Measurements from ENCODE around the gene KIF26B. TPM values are rescaled to one million over a fixed set of nuclear protein-coding genes. Genes with fewer than 3 reads are reported as not detected.

KIF26B gene
- total RNA-seq, 1 experiment from 2014 or later = 1.2 TPM

DNA sequence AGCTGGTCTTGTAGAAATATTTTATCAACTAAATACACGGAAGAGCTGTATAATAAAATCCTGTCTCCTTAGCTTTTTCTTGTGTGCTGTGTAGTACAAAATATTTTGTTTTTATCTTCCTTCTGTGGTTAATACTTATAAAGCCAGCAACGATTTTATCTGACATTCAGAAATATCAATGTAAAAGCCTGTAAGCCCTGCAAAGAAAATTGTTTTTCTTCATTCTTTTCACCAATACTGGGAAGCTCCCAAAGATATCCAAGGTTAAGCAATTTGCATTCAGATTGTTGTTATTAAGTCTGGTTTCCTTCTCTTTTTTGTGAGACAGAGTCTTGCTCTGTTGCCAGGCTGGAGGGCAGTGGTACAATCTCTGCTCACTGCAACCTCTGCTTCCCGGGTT is 38.0 kb upstream of the KIF26B start (continued):
- TF ChIP-seq, protein P1, sequence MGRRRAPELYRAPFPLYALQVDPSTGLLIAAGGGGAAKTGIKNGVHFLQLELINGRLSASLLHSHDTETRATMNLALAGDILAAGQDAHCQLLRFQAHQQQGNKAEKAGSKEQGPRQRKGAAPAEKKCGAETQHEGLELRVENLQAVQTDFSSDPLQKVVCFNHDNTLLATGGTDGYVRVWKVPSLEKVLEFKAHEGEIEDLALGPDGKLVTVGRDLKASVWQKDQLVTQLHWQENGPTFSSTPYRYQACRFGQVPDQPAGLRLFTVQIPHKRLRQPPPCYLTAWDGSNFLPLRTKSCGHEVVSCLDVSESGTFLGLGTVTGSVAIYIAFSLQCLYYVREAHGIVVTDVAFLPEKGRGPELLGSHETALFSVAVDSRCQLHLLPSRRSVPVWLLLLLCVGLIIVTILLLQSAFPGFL (CRISPR knock-in tag; IDR thresholded peaks at IDR 0.05; ENCODE audit: borderline replicate concordance) = no peak

DNA sequence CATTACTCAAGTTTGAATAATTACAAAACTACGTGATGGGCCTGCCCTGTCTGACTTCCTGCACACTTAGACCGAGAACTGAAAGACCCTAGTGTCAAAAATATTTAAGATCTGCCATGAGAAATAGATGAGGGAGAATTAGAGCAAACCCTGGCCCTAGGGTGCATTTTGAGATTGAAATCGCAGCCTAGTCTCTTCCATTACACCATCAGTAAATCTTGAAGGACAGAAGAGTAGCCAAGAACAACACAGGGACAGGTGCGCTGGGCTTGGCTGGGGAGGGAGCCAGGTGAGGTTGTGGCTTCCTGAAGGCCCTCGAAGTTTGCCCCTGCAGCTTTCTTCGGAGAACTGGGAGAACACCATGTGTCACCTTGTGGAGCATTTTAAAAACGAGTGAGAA is 36.7 kb upstream of the KIF26B start:
- H3K27me3 Mint-ChIP-seq (ENCODE audit: low read depth) = no peaks in the 10 kb centered on the region
- DNase-seq (ENCODE audit: low spot score) (no peak), ATAC-seq (no peak)
- no peaks in the 10 kb centered on the region for H3K9me3 Mint-ChIP-seq
- no peak overlapping the region for H3K4me3 Mint-ChIP-seq
- H3K36me3 Mint-ChIP-seq = no peaks in the 10 kb centered on the region
- no peak overlapping the region for H3K27ac Mint-ChIP-seq
- TF ChIP-seq, protein P2, sequence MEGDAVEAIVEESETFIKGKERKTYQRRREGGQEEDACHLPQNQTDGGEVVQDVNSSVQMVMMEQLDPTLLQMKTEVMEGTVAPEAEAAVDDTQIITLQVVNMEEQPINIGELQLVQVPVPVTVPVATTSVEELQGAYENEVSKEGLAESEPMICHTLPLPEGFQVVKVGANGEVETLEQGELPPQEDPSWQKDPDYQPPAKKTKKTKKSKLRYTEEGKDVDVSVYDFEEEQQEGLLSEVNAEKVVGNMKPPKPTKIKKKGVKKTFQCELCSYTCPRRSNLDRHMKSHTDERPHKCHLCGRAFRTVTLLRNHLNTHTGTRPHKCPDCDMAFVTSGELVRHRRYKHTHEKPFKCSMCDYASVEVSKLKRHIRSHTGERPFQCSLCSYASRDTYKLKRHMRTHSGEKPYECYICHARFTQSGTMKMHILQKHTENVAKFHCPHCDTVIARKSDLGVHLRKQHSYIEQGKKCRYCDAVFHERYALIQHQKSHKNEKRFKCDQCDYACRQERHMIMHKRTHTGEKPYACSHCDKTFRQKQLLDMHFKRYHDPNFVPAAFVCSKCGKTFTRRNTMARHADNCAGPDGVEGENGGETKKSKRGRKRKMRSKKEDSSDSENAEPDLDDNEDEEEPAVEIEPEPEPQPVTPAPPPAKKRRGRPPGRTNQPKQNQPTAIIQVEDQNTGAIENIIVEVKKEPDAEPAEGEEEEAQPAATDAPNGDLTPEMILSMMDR (IDR thresholded peaks at IDR 0.05) = no peak
- TF ChIP-seq, protein P3, sequence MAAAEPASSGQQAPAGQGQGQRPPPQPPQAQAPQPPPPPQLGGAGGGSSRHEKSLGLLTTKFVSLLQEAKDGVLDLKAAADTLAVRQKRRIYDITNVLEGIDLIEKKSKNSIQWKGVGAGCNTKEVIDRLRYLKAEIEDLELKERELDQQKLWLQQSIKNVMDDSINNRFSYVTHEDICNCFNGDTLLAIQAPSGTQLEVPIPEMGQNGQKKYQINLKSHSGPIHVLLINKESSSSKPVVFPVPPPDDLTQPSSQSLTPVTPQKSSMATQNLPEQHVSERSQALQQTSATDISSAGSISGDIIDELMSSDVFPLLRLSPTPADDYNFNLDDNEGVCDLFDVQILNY (CRISPR knock-in tag; IDR thresholded peaks at IDR 0.05) = no peak
- TF ChIP-seq ZNF396 (CRISPR knock-in tag; IDR thresholded peaks at IDR 0.05; ENCODE audit: borderline replicate concordance) (no peak), ZNF138 (CRISPR knock-in tag; conservative IDR thresholded peaks at IDR 0.05) (no peak), ELF4 (CRISPR knock-in tag; IDR thresholded peaks at IDR 0.05; ENCODE audit: low read depth) (no peak), JUN (CRISPR knock-in tag; IDR thresholded peaks at IDR 0.05) (no peak), ETV6 (CRISPR knock-in tag; IDR thresholded peaks at IDR 0.05) (no peak), TEAD1 (CRISPR knock-in tag; IDR thresholded peaks at IDR 0.05) (no peak), ZNF317 (CRISPR knock-in tag; IDR thresholded peaks at IDR 0.05; ENCODE audit: borderline replicate concordance, low read depth) (no peak)
- TF ChIP-seq, protein P4, sequence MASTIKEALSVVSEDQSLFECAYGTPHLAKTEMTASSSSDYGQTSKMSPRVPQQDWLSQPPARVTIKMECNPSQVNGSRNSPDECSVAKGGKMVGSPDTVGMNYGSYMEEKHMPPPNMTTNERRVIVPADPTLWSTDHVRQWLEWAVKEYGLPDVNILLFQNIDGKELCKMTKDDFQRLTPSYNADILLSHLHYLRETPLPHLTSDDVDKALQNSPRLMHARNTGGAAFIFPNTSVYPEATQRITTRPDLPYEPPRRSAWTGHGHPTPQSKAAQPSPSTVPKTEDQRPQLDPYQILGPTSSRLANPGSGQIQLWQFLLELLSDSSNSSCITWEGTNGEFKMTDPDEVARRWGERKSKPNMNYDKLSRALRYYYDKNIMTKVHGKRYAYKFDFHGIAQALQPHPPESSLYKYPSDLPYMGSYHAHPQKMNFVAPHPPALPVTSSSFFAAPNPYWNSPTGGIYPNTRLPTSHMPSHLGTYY (CRISPR knock-in tag; IDR thresholded peaks at IDR 0.05) = no peak
- TF ChIP-seq, protein P5, sequence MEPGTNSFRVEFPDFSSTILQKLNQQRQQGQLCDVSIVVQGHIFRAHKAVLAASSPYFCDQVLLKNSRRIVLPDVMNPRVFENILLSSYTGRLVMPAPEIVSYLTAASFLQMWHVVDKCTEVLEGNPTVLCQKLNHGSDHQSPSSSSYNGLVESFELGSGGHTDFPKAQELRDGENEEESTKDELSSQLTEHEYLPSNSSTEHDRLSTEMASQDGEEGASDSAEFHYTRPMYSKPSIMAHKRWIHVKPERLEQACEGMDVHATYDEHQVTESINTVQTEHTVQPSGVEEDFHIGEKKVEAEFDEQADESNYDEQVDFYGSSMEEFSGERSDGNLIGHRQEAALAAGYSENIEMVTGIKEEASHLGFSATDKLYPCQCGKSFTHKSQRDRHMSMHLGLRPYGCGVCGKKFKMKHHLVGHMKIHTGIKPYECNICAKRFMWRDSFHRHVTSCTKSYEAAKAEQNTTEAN (CRISPR knock-in tag; IDR thresholded peaks at IDR 0.05) = no peak
- TF ChIP-seq, protein P6, sequence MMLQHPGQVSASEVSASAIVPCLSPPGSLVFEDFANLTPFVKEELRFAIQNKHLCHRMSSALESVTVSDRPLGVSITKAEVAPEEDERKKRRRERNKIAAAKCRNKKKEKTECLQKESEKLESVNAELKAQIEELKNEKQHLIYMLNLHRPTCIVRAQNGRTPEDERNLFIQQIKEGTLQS (CRISPR knock-in tag; conservative IDR thresholded peaks at IDR 0.05) = no peak
- TF ChIP-seq, protein P7, sequence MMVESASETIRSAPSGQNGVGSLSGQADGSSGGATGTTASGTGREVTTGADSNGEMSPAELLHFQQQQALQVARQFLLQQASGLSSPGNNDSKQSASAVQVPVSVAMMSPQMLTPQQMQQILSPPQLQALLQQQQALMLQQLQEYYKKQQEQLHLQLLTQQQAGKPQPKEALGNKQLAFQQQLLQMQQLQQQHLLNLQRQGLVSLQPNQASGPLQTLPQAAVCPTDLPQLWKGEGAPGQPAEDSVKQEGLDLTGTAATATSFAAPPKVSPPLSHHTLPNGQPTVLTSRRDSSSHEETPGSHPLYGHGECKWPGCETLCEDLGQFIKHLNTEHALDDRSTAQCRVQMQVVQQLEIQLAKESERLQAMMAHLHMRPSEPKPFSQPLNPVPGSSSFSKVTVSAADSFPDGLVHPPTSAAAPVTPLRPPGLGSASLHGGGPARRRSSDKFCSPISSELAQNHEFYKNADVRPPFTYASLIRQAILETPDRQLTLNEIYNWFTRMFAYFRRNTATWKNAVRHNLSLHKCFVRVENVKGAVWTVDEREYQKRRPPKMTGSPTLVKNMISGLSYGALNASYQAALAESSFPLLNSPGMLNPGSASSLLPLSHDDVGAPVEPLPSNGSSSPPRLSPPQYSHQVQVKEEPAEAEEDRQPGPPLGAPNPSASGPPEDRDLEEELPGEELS (CRISPR knock-in tag; IDR thresholded peaks at IDR 0.05) = no peak
- CTCF ChIA-PET = no interaction called here
- POLR2A ChIA-PET = no interaction called here
- H3K4me1 Mint-ChIP-seq = no peaks in the 10 kb centered on the region

DNA sequence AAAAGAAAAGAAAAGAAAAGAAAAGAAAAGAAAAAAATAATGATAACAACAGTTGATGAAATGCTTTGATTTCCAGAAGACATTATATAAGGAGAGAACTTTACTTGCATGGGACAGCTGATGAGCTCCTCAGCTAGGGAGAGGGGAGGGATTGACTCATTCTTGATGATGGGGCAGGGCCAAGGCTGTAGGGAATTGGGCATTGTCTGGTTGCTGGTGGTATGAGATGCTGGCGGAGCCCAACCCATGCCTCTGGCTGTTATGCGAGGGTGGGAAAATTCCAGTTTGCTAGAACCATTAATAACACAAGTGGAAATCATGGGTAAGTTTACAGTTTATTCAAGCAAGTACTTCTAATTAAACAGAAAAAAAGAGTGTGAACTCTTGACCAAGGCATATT is 36.0 kb upstream of the KIF26B start:
- ATAC-seq = no peak
- no peaks in the 10 kb centered on the region for H3K36me3 Mint-ChIP-seq
- TF ChIP-seq, protein P5 (CRISPR knock-in tag; IDR thresholded peaks at IDR 0.05) = no peak
- TF ChIP-seq, protein P8, sequence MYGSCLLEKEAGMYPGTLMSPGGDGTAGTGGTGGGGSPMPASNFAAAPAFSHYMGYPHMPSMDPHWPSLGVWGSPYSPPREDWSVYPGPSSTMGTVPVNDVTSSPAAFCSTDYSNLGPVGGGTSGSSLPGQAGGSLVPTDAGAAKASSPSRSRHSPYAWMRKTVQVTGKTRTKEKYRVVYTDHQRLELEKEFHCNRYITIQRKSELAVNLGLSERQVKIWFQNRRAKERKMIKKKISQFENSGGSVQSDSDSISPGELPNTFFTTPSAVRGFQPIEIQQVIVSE (CRISPR knock-in tag; IDR thresholded peaks at IDR 0.05; ENCODE audit: borderline replicate concordance) = no peak
- H3K9me3 Mint-ChIP-seq = no peaks in the 10 kb centered on the region
- CTCF ChIA-PET = no interaction called here
- DNase-seq (ENCODE audit: low spot score) = no peak
- POLR2A ChIA-PET = no interaction called here
- no peaks in the 10 kb centered on the region for H3K4me1 Mint-ChIP-seq
- no peak overlapping the region for H3K4me3 Mint-ChIP-seq
- no peak overlapping the region for H3K27ac Mint-ChIP-seq
- no peaks in the 10 kb centered on the region for H3K27me3 Mint-ChIP-seq (ENCODE audit: low read depth)
